Epithelial cell of proximal tubule (primary cell): Measurements from ENCODE around the gene ALOXE3. TPM values are rescaled to one million over a fixed set of nuclear protein-coding genes. Genes with fewer than 3 reads are reported as not detected.
"Not testable (repeated sequence)": the region's sequence is repeated elsewhere in the genome, so short reads cannot be mapped to it uniquely, and the experiment has no call there.

Source experiments
- DNase-seq: peaks from one replicate; pipeline ENCODE4 v3.0.0-alpha.2; 2011; ENCODE audit warnings: low read depth
- H3K4me3 ChIP-seq: 2 replicates; pipeline ENCODE4 v1.5.1; 2011; ENCODE audit warnings: low read depth, mild to moderate bottlenecking, low read length
- CTCF ChIP-seq: conservative IDR thresholded peaks from 2 replicates; pipeline ENCODE4 v1.5.1; 2012; ENCODE audit warnings: low read depth, mild to moderate bottlenecking, low read length
- total RNA-seq: library from RNA; depleted of rRNA; stranded (reverse); fragments of >200 nt; gene quantifications from 2 replicates; pipeline ENCODE4 v1.2.3, GENCODE V29; 2015

Gene ALOXE3
- total RNA-seq, 1 donor from 2014 or later, result not detected

GRCh38 chr17:8110456-8110804 is 7.9 kb downstream of the ALOXE3 start:
- no peak for TF ChIP-seq CTCF
- H3K4me3 ChIP-seq, result no peak overlapping the region
- DNase-seq, result no peak

GRCh38 chr17:8109661-8110455 is 8.5 kb downstream of the ALOXE3 start:
- DNase-seq, result no peak
- peak overlapping the region; percentile 34 for H3K4me3 ChIP-seq

GRCh38 chr17:8108972-8109660 is 9.2 kb downstream of the ALOXE3 start:
- no peak for TF ChIP-seq CTCF
- no peak overlapping the region for H3K4me3 ChIP-seq
- no peak for DNase-seq

More at GRCh38 chr17:8109661-8110455, 8.5 kb downstream of the ALOXE3 start:
- TF ChIP-seq CTCF, result peak; percentile 76

- not testable (repeated sequence) for H3K4me3 ChIP-seq, DNase-seq
Observed at GRCh38 chr17:8106980-8107379, 11.3 kb downstream of the ALOXE3 start.

- no peak overlapping the region for H3K4me3 ChIP-seq
- TF ChIP-seq CTCF, result no peak
- no peak for DNase-seq
Observed at GRCh38 chr17:8105957-8106398, 12.3 kb downstream of the ALOXE3 start.

GRCh38 chr17:8104911-8105310 is 13.4 kb downstream of the ALOXE3 start:
- H3K4me3 ChIP-seq, result no peak overlapping the region
- no peak for DNase-seq
- TF ChIP-seq CTCF, result no peak

- no peak for TF ChIP-seq CTCF
- DNase-seq, result no peak
- no peak overlapping the region for H3K4me3 ChIP-seq
Observed at GRCh38 chr17:8103549-8103948, 14.8 kb downstream of the ALOXE3 start.
